GM21447 (cell line): ENCODE measurements around the gene TMEM256.

ENCODE experiments used
- ATAC-seq: cut with Tn5 transposase; IDR thresholded peaks from one replicate; pipeline ENCODE4 v1.9.1; 2021; ENCODE audit not compliant: unreplicated experiment

The TMEM256 gene

DNA sequence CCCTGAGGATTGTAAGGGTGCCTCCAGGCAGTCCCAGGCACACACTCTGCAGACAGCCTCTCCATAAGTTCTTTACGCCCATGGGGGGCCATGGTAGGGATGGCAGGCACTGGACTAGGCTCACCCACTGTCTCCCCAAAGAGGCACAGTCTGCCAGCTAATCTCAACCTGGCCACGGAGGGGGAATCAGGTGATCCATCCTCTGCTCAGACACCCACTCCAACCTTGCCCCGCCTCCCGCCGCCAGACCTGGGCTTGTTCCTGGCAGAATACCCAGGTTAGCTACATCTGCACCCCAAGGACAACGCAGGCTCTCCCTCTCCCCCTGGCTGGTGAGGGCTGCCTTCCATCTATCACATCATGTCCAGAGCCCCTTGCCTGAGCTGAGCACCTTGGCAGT, 5.0 kb upstream of the TMEM256 start:
- ATAC-seq, result no peak

DNA sequence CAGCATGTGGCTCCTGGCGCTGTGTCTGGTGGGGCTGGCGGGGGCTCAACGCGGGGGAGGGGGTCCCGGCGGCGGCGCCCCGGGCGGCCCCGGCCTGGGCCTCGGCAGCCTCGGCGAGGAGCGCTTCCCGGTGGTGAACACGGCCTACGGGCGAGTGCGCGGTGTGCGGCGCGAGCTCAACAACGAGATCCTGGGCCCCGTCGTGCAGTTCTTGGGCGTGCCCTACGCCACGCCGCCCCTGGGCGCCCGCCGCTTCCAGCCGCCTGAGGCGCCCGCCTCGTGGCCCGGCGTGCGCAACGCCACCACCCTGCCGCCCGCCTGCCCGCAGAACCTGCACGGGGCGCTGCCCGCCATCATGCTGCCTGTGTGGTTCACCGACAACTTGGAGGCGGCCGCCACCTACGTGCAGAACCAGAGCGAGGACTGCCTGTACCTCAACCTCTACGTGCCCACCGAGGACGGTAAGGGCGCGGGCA, 4.4 kb upstream of the TMEM256 start:
- no peak for ATAC-seq

GRCh38 chr17:7407485-7408251, 3.8 kb upstream of the TMEM256 start, which contains the start of gene NLGN2:
Gene NLGN2 (plus strand): TSS chr17:7407845. CDS start chr17:7408256, 411 bp downstream.
- ATAC-seq, result no peak

DNA sequence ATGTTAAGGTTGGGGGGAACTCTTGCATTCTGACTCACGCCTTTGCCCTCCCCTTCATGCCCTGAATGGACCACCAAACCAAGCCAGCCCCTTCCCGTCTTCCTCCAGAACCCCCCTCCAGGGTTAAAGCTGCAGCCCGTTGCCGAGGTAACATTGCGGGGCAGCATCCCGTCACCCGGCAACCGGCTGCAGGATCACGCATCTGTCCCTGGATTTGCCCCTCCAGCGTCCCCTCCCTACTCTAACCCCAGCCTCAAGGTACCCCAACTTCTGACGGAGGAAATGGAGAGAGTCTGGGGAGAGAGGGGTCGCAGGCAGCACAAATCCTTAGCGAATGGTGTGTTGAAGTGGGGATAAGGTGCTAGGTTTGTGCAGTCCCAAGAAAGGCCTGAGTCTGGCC, 3.2 kb upstream of the TMEM256 start:
- no peak for ATAC-seq

GRCh38 chr17:7406235-7406825, 2.4 kb upstream of the TMEM256 start:
- no peak for ATAC-seq

GRCh38 chr17:7405350-7406234, 1.7 kb upstream of the TMEM256 start:
- no peak for ATAC-seq

GRCh38 chr17:7404737-7405349, 946 bp upstream of the TMEM256 start:
- no peak for ATAC-seq

DNA sequence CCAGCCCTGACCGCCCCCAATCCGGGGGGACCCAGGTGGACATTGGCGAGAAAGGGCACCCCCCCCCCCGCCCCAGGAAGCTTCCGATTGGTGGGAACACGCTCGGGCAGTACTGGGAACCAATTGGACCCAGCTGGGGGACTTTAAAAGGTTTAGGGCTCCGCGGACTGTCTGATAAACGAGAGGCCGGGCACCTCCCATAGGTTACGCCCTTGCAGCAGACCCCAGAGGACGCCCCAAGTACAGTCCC, 245 bp downstream of the TMEM256 start:
- no peak for ATAC-seq

- ATAC-seq, result no peak
Observed at GRCh38 chr17:7403043-7403726, 712 bp downstream of the TMEM256 start.

- no peak for ATAC-seq
Observed at GRCh38 chr17:7398612-7399011, 5.3 kb downstream of the TMEM256 start.

DNA sequence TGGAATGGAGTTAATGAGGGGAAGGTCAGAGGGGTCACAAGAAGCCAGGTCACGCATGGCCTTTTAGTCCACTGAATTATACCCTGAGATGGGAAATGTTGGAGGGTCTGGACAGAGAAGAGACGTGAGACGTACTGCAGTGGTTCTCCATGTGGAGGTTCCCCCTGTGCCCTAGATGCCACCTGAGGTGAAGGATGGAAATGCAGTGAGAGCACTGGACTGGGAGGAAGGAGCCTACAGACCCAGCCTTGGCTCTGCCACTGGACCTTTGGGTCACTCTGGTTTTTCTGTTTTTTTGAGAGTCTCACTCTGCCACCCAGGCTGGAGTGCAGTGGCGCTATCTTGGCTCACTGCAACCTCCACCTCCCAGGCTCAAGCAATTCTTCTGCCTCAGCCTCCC, 7.8 kb downstream of the TMEM256 start:
- ATAC-seq, result no peak

GRCh38 chr17:7394452-7395191, 9.3 kb downstream of the TMEM256 start, which contains the start of gene PLSCR3:
Gene PLSCR3 (minus strand): TSS chr17:7394525. CDS start chr17:7394110, 415 bp downstream.
- peak; percentile 76 for ATAC-seq

DNA sequence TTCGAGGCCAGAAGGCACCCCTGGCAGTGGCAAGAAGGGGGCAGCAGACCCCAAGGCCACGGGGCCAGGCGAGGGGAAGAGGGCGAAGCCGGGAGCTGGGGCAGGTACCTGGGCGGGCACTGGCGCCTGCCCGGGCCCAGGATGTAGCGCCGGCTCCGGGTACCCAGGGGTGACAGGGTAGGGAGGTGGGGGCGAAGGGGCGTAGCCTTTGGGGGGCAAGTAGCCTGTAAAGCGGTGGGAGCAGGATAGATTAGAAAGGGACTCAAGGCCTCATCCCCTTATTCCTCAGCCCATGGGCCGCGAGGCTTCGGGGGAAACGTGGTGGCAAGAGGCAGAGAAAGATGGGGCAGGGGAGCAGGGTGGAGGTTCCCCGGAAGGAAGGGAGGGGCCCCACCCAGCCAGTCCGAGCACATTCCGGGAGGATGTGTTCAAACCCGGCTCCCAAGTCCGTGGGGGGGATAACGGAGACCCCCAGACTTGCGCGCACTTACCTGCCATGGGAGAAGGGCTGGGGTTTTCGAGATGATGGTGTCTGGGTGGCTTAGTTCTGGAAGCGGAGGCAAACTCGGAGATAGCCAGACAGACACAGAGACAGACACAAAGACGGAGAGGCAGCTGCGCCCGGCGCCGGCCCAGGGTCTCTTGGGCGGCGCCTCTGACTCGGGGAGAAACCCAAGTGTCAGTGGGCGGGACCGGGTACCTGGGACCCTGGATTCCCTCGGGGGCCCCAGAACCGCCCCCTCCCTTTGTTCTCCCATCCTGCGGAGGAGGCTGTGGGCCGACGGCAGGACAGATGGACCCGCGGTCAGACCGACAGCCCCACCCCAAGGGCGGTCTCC, 10.1 kb downstream of the TMEM256 start:
- ATAC-seq, result peak; percentile 43

GRCh38 chr17:7392696-7393612, 10.9 kb downstream of the TMEM256 start:
- no peak for ATAC-seq

DNA sequence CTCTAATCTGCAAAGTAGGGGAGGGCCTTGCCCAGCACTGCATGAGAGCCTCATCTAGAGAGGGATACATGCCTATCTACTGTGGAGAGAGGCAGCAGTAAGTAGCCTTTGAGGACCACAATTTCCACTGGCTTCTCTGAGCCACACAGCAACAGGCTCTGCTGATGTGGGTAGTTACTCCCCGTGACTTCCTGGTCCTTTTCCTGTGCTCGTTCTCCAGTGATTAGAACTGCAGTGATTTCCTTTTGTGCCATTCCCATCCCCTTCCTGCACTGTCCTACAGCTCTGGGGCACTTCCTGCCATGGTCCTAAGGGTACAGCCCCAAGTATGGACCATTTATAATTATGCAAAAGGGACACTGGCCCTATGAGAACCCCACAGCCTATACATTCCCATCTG, 12.6 kb downstream of the TMEM256 start:
- no peak for ATAC-seq

- ATAC-seq, result no peak
Observed at GRCh38 chr17:7389924-7390910, 13.7 kb downstream of the TMEM256 start.

GRCh38 chr17:7388856-7389255, 15.0 kb downstream of the TMEM256 start:
- no peak for ATAC-seq
